ENCODE data around the gene SOX30.

DNA sequence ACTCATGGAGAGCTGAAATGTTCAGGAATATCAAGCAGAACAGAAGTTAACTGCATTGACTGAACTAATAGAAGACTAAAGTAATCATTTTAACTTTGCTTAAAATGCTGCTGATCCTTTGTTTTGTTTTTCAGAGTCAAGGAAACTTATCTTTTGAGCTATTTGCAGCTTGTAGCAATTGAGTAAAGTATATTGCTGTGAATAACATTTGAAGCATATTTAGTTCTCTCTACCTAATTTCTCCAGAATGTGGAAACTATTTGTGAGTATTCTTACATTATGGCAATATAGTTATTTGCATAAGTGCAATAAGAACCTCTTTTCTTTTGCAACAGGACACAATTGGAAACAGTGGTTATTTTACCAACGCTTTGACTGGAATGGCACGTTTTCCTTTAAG, 5.3 kb upstream of the SOX30 start:
- TF ChIP-seq, protein P1, sequence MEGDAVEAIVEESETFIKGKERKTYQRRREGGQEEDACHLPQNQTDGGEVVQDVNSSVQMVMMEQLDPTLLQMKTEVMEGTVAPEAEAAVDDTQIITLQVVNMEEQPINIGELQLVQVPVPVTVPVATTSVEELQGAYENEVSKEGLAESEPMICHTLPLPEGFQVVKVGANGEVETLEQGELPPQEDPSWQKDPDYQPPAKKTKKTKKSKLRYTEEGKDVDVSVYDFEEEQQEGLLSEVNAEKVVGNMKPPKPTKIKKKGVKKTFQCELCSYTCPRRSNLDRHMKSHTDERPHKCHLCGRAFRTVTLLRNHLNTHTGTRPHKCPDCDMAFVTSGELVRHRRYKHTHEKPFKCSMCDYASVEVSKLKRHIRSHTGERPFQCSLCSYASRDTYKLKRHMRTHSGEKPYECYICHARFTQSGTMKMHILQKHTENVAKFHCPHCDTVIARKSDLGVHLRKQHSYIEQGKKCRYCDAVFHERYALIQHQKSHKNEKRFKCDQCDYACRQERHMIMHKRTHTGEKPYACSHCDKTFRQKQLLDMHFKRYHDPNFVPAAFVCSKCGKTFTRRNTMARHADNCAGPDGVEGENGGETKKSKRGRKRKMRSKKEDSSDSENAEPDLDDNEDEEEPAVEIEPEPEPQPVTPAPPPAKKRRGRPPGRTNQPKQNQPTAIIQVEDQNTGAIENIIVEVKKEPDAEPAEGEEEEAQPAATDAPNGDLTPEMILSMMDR (IDR thresholded peaks at IDR 0.05; ENCODE audit: poor library complexity), result no peak
- TF ChIP-seq EZH2phosphoT487 (IDR thresholded peaks at IDR 0.05; ENCODE audit: low read depth, severe bottlenecking, unreplicated experiment), result no peak
- no peak for TF ChIP-seq EZH2 (IDR thresholded peaks at IDR 0.05; ENCODE audit: borderline replicate concordance)

Data from hepatocyte (in vitro differentiated cells).